Measurements from ENCODE around the gene CHCHD10.

The CHCHD10 gene

DNA sequence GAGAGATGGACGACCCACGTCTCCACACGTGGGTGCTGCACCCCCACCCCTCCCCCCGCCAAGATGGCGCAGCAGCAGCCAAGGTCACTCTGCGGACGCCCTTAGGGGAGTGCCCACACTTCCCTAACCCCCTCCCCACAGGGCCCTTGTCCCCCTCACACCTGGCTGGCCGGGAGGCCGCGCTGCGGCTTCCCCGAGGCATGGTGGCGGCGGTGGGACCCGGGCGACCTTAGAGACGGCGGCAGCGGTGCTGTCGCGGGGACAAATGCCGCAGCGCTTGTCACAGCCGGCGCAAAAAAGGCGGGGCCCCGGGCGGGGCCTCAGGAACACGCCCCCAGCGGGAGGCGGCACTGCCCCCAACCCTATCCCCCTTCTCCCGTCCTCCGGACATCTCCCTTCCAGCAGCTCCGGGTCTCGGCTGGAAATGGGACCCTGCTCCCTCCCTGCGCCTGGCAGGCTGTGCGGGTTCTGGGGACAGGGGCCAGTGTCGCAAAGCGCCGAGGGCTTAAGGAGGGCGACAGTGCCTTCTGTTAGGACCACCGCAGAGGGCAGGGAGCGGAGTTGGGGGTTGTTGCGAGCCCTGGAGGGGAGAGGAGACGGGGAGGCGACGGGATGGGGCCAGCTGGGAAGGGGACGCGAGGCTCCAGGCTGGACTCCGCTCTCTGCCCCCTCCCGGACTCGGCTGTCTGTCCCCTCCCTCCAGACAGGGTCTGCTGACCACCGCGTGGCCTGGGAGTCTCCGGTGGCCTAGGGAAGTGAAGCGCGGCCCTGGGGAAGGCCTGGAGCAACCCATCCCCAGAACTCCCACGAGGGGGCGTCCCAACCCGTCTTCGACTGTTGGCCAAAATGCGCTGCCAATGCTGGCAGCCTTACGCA lies at the start of gene CHCHD10:
CHCHD10 (minus strand) TSS at position 300 of the 876 bp plus-strand sequence; CDS start at position 202, 98 bp downstream.
- DNase-seq (ENCODE audit: low spot score) (no peak), FAIRE-seq (no peak)

GRCh38 chr22:23817146-23817545 lies 49.4 kb upstream of the CHCHD10 start:
- FAIRE-seq (peak; percentile 59), DNase-seq (ENCODE audit: low spot score) (no peak)

- FAIRE-seq = peak; percentile 52
- no peak for DNase-seq (ENCODE audit: low spot score)
Observed at GRCh38 chr22:23816156-23816976, 48.6 kb upstream of the CHCHD10 start.

GRCh38 chr22:23815541-23816155 lies 47.9 kb upstream of the CHCHD10 start:
- DNase-seq (ENCODE audit: low spot score) = no peak
- no peak for FAIRE-seq

DNA sequence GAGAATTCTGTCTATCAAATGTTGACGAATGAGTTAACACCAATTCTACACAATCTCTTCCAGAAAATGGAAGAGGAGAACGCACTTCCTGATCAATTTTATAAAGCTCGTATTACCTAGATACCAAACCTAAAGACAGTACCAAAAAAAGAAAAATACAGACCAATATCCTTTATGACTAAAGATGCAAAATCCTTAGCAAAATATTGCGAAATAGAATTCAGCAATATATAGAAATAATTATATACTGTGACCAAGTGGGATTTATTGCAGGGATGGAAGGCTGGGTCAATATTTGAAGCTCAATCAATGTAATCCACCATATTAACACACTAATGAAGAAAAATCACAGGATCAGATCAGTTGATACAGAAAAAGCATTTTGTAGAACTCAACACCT lies 44.6 kb upstream of the CHCHD10 start:
- DNase-seq (ENCODE audit: low spot score) (no peak), FAIRE-seq (no peak)

GRCh38 chr22:23806837-23807236 lies 39.1 kb upstream of the CHCHD10 start:
- FAIRE-seq (no peak), DNase-seq (ENCODE audit: low spot score) (no peak)

- no peak for DNase-seq (ENCODE audit: low spot score)
- no peak for FAIRE-seq
Observed at GRCh38 chr22:23804781-23805291, 37.1 kb upstream of the CHCHD10 start.

GRCh38 chr22:23803001-23803819 lies 35.4 kb upstream of the CHCHD10 start:
- DNase-seq (ENCODE audit: low spot score) = no peak
- no peak for FAIRE-seq

- FAIRE-seq (no peak), DNase-seq (ENCODE audit: low spot score) (no peak)
Observed at GRCh38 chr22:23801886-23802377, 34.2 kb upstream of the CHCHD10 start.

- FAIRE-seq = peak; percentile 52
- no peak for DNase-seq (ENCODE audit: low spot score)
Observed at GRCh38 chr22:23801238-23801821, 33.6 kb upstream of the CHCHD10 start.

DNA sequence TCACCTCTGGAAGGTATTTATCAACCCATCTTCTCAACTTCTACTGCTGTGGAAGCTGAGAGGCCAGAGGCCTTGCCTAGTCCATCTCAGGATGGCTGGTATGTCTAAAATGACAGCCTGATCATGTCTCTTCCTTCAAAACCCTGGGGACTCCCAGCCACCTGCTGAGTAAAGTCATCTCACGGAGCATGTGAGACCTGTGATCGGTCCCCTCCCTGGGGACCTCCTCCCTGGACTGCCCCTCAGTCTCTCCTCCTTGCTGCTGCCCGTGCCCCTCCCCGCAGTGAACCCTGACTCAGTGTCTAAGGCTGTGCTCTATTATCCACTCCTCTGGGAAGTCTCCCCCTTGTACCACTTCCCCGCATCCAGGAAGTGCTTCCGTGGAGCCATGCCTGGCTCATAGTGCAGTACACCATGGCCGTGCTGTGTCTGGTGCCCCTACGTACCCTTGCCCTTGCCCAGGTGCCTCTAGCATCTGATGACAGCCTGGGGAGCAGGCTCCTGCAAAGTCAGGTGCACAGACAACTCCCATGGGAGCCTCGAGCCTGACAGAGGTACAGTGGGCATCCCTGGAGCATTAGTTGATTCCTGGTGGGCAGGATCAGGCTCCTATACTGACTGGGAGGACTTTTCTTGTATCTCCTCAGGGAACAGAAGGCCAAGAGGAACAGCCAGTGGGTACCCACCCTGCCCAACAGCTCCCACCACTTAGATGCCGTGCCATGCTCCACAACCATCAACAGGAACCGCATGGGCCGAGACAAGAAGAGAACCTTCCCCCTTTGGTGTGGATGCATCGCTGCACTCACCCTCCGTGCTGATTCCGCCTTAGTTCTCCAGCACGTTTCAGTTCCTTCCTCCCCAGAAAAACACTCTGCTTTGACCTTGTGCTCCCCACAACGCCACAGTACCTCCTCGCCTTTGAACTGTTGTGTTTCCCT lies 32.8 kb upstream of the CHCHD10 start:
- DNase-seq (ENCODE audit: low spot score) (no peak), FAIRE-seq (peak; percentile 37)

DNA sequence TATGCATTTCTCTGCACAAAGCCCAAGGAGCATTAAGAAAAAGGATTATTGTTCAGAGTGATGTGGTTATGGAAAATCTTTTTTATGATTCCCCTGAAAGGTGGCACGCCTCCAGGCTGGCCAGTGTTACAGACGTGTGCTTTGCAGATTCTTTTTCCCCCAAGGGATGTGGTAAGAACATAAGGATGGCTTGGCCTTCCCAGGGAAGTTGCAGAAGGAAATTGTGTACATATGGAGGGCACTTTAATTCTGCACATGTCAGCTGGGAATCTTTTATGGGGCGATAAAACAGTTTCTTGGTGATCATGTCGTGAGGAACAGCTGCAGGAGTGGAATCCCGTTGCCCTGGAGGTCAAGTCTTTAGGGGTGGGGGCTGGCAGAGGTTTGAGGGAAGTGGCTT lies 28.7 kb upstream of the CHCHD10 start:
- FAIRE-seq (no peak), DNase-seq (ENCODE audit: low spot score) (no peak)

GRCh38 chr22:23793326-23793725 lies 25.6 kb upstream of the CHCHD10 start:
- FAIRE-seq = no peak
- no peak for DNase-seq (ENCODE audit: low spot score)

DNA sequence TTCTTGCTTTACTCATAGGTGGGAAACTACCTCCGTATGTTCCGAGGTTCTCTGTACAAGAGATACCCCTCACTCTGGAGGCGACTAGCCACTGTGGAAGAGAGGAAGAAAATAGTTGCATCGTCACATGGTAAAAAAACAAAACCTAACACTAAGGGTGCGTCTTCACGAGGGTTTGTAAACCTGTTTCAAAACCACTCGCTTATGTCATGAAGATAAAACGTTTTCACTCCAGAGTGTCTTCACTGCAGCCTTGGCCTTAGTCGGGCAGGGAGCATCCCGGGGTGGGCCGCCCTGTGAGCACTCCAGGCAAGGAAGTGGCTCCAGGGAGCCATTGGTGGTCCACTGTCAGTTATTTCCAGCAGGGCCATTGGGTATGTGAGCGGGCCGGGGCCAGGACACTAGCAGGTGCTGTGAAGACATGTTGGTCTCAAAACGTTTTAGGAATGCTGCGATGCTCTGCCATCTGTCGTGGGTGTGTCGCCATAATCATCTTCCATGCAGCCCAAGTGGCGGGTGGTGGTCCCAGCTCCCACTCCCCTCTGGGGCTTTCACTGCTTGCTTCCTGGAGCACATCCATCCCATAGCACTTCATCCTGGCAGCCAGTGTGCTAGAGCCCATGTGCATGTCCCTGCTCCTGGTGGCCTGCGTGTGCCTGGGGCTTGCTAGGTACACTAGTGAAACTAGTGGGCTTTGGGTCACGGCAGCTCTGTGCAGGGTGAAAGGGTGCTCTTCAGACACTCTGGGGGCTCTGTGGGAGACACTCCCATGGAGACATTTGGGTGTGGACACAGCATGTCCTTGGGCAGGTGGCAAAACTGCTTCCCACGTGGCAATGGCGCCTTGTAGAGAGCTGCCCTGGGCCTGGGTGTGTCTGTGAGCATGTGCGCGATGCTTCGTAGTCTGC lies 24.2 kb upstream of the CHCHD10 start:
- DNase-seq (ENCODE audit: low spot score) = no peak
- FAIRE-seq = peak; percentile 53

DNA sequence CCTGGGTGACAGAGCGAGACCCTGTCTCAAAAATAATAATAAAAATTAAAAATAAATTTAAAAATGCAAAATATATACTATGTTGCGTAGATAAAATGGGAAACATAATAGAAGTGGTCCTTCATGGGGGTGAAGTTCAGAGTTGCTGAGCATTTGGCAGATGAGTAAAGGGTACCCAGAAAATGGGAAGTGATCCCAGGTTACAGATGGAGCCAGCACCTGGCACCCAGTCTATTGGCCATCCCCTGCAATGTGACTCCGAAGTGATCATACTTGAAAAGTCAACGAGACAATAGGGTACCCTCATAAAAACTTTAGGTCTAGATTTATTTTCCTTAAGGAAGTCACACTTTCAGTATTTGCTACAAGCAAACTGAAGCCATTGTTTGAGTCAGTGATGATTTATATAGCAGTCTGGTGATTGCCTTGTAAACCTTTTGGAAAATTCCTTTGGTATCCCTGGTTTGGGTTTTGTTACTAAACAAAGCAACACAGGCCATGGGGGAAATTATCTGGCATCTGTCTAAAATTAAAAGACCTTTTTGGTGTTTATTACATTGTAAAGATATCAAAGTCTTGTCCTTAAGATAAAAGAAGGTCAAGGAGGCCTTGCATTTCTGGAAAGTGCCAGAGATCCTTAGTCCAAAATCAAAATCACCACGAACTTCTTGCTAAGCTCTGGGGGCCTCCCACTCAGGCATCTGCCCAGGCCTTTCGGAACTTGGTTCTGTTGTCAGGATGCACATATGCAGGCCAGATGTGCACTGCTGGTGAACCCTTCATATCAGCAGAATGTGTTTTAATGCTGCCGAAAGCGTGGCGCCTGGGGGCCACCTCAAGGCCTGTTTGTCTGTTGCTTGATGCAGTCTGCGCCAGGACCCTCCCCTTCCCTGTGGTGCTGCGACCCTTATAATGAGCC lies 23.3 kb upstream of the CHCHD10 start:
- DNase-seq (ENCODE audit: low spot score) (no peak), FAIRE-seq (no peak)

- DNase-seq (ENCODE audit: low spot score) (no peak), FAIRE-seq (no peak)
Observed at GRCh38 chr22:23789638-23790037, 21.9 kb upstream of the CHCHD10 start.

DNA sequence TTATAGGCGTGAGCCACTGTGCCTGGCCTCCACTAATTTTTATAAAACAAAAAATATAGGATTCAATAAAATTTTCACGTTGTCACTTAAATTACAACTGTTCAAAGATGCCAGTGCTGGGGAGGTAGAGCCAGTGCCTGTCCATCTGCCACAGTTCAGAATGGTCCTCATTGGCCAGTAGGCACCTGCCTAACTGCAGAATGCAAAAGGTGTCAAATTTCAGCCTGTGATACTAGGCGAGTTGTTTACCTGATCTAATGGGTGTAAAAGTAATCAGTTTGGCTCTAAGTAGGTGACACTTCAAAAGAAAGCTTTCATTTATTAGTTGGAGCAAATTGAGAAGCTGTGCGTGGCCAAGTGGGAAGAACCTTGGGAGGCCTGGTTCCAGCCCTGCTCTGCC lies 21.3 kb upstream of the CHCHD10 start:
- FAIRE-seq (peak; percentile 42), DNase-seq (ENCODE audit: low spot score) (no peak)

Measured in urothelium cell line (cell line).